ENCODE results near the gene TAB2.

Gene TAB2

DNA sequence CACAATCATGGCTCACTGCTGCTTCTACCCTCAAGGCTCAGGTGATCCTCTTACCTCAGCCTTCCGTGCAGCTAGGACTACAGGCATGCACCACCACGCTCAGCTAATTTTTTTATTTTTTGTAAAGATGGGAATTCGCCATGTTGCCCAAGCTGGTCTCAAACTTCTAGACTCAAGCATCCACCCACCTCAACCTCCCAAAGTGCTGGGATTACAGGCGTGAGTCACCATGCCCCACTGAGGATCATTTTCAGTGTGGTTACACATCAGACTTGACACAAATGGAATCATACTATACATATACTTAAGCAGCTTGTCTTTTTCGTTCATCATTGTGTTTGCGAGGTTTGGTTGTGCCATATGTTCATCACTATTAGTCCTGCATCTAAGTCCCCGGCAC, 140.7 kb downstream of the TAB2 start:
- no peak for TF ChIP-seq SIN3A (IDR thresholded peaks at IDR 0.05; ENCODE audit: borderline replicate concordance, insufficient read depth, low read length)
- TF ChIP-seq FOXP2 (optimal IDR thresholded peaks at IDR 0.05; ENCODE audit: borderline replicate concordance, extremely low read depth, extremely low read length, insufficient read depth) = no peak

DNA sequence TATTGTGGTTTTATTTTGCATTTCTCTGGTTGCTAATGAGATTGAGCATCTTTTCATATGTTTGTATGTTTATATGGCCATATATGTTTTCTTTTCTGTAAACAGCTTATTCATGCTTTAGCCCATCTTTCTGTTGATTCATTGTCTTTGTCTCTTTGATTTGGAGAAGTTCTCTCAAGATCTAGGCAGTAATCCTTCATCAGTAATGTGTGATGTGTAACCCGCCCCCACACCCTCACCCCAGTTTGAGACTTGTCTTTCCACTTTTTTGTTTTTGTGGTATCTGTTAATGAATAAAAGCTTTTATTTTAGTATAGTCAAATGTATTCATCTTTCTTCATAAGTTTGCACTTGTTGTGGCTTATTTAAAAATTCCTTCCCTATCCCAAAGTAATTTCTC, 141.3 kb downstream of the TAB2 start:
- TF ChIP-seq POLR2AphosphoS5 (IDR thresholded peaks at IDR 0.05; ENCODE audit: low read depth, low read length) = no peak

DNA sequence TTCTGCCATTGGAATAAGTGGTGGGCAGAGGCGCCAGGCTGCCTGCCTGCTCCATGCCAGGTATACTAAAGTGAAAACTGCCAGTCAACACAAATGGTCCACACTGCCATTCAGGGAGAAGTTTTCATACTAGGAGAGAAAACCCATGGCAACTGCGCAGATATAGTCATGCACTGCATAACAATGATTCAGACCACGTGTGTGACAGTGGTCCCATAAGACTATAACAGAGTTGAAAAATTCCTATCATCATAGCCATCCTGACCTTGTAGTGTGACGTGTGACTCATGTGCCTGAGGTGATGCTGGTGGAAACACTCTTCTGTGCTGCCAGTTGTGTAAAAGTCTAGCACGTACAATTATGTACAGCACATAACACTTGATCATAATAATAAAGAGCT, 142.2 kb downstream of the TAB2 start:
- TF ChIP-seq TAF1 (IDR thresholded peaks at IDR 0.05; ENCODE audit: borderline replicate concordance, insufficient read depth, low read length) = no peak
- TF ChIP-seq, protein P1, sequence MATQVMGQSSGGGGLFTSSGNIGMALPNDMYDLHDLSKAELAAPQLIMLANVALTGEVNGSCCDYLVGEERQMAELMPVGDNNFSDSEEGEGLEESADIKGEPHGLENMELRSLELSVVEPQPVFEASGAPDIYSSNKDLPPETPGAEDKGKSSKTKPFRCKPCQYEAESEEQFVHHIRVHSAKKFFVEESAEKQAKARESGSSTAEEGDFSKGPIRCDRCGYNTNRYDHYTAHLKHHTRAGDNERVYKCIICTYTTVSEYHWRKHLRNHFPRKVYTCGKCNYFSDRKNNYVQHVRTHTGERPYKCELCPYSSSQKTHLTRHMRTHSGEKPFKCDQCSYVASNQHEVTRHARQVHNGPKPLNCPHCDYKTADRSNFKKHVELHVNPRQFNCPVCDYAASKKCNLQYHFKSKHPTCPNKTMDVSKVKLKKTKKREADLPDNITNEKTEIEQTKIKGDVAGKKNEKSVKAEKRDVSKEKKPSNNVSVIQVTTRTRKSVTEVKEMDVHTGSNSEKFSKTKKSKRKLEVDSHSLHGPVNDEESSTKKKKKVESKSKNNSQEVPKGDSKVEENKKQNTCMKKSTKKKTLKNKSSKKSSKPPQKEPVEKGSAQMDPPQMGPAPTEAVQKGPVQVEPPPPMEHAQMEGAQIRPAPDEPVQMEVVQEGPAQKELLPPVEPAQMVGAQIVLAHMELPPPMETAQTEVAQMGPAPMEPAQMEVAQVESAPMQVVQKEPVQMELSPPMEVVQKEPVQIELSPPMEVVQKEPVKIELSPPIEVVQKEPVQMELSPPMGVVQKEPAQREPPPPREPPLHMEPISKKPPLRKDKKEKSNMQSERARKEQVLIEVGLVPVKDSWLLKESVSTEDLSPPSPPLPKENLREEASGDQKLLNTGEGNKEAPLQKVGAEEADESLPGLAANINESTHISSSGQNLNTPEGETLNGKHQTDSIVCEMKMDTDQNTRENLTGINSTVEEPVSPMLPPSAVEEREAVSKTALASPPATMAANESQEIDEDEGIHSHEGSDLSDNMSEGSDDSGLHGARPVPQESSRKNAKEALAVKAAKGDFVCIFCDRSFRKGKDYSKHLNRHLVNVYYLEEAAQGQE (IDR thresholded peaks at IDR 0.05; ENCODE audit: insufficient read depth in 1 of 2, low read depth in 2 of 2, low read length in 2 of 2) = no peak
